C4-2B (cell line): Measurements from ENCODE around the gene RAB17.

Experiments used
- H3K27ac ChIP-seq: fragments of 450-650 bp; 2 replicates; pipeline ENCODE4 v1.5.1; 2017
- CTCF ChIP-seq: fragments of 450-650 bp; conservative IDR thresholded peaks from 2 replicates; pipeline ENCODE4 v1.5.1; 2017; ENCODE audit warnings: mild to moderate bottlenecking
- ZFX ChIP-seq: fragments of 450-650 bp; IDR thresholded peaks from 2 replicates; pipeline ENCODE4 v1.6.1; 2017

The RAB17 gene

GRCh38 chr2:237549643-237550415, 40.7 kb downstream of the RAB17 start:
- H3K27ac ChIP-seq: no peak overlapping the region
- TF ChIP-seq CTCF: no peak
- TF ChIP-seq ZFX: no peak

- TF ChIP-seq ZFX: no peak
- no peak for TF ChIP-seq CTCF
- no peak overlapping the region for H3K27ac ChIP-seq
These were observed 41.3 kb downstream of the RAB17 start for GRCh38 chr2:237549216-237549615.

- H3K27ac ChIP-seq: no peak overlapping the region
- TF ChIP-seq ZFX: no peak
- no peak for TF ChIP-seq CTCF
These were observed 42.6 kb downstream of the RAB17 start for GRCh38 chr2:237547841-237548416.

- no peak overlapping the region for H3K27ac ChIP-seq
- TF ChIP-seq CTCF (no peak), ZFX (no peak)
These were observed 43.6 kb downstream of the RAB17 start for GRCh38 chr2:237546876-237547395.

- TF ChIP-seq CTCF (no peak), ZFX (no peak)
- H3K27ac ChIP-seq: no peak overlapping the region
These were observed 44.3 kb downstream of the RAB17 start for GRCh38 chr2:237546040-237546875.

GRCh38 chr2:237542001-237542704, 48.4 kb downstream of the RAB17 start:
- no peak for TF ChIP-seq CTCF
- TF ChIP-seq ZFX: no peak
- no peak overlapping the region for H3K27ac ChIP-seq
